Measurements from ENCODE around the gene AQP11. TPM values are rescaled to one million over a fixed set of nuclear protein-coding genes. Genes with fewer than 3 reads are reported as not detected.
"Not testable (repeated sequence)": the region's sequence is repeated elsewhere in the genome, so short reads cannot be mapped to it uniquely, and the experiment has no call there.

AQP11 gene
- total RNA-seq, 1 donor from 2014 or later: 0.18 TPM

DNA sequence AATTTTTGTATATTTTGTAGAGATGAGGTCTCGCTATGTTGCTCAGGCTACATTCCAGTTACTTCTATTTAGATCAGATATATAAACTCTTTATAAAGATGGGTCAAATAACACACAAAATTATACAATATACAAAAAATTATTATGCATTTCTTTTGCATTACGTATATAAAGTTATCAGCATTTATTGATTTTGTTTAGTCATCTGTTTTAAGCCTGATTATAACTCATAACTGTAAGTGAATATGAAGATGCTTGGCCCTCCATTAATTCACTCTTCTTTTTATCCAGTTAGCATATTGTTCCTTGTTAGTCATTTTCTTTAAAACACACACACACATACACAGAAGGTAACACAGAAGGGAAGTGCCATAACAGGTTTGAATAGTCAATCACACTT, 14.5 kb downstream of the AQP11 start:
- Mint-ChIP-seq H3K36me3 (ENCODE audit: low read depth) (no peaks in the 10 kb centered on the region), H3K4me1 (ENCODE audit: low read depth) (no peaks in the 10 kb centered on the region), H3K27ac (no peak overlapping the region), H3K27me3 (ENCODE audit: insufficient read depth) (no peaks in the 10 kb centered on the region), H3K4me3 (no peak overlapping the region), H3K9me3 (no peaks in the 10 kb centered on the region)
- intact Hi-C loops (cut with micrococcal nuclease): no loop called here
- no peak for DNase-seq (ENCODE audit: low spot score)

DNA sequence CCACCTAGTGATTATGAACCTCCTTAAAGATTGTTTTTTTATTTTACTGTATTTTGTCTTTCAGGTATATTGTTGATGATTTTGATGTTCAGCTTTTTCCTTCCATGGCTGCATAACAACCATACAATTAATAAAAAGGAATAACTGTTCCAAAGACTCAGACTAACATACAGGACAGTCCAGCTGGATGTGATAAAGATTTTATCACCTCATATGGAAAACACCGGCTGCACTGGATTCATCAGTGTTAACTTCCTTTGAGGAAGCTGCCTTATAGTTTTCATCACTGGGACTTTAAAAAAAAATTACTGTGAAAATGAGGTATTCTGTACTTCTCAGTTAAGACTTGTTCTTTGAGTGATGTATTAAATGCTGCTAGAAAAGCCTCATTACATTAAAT, 19.5 kb downstream of the AQP11 start:
- Mint-ChIP-seq H3K4me1 (ENCODE audit: low read depth) (no peaks in the 10 kb centered on the region), H3K27ac (no peak overlapping the region), H3K27me3 (ENCODE audit: insufficient read depth) (no peaks in the 10 kb centered on the region), H3K36me3 (ENCODE audit: low read depth) (peaks cover 11% of the 10 kb centered on the region), H3K4me3 (no peak overlapping the region), H3K9me3 (no peaks in the 10 kb centered on the region)
- intact Hi-C loops (cut with micrococcal nuclease): no loop called here
- DNase-seq (ENCODE audit: low spot score): no peak

DNA sequence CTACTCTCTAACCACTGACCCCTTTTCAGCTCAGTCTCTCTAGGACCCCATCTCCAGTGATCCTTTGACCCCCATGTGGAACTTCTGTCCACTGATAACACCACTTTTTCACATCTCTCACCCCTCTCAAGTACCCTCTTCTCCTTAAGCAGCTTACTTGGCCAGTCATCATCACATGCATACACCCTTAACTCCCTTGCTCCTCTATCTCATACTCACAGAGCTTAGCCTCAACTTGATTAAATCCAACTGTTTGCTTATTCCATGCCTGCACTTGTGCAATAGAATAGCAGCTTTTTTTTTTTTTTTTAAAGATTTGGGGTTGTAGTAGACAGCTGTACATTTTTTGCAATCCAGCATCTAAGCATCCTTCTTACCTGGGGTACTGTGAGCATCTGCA, 22.2 kb downstream of the AQP11 start:
- H3K4me1 Mint-ChIP-seq (ENCODE audit: low read depth): no peaks in the 10 kb centered on the region
- no peaks in the 10 kb centered on the region for H3K27me3 Mint-ChIP-seq (ENCODE audit: insufficient read depth)
- peaks cover 21% of the 10 kb centered on the region for H3K36me3 Mint-ChIP-seq (ENCODE audit: low read depth)
- H3K4me3 Mint-ChIP-seq: no peak overlapping the region
- H3K9me3 Mint-ChIP-seq: no peaks in the 10 kb centered on the region
- DNase-seq (ENCODE audit: low spot score): no peak
- intact Hi-C loops (cut with micrococcal nuclease): loop anchor here (10.0 kb wide), 1 partner anchor 207 kb away; no protein-coding TSS in a partner anchor
- H3K27ac Mint-ChIP-seq: no peak overlapping the region

GRCh38 chr11:77617892-77618291, 28.1 kb downstream of the AQP11 start:
- intact Hi-C loops (cut with micrococcal nuclease): loop anchor here (2.0 to 10.0 kb wide), 2 partner anchors 213 to 425 kb away; no protein-coding TSS in a partner anchor
- Mint-ChIP-seq H3K27me3 (ENCODE audit: insufficient read depth) (no peaks in the 10 kb centered on the region), H3K36me3 (ENCODE audit: low read depth) (peaks cover 45% of the 10 kb centered on the region), H3K9me3 (no peaks in the 10 kb centered on the region), H3K4me3 (no peak overlapping the region), H3K27ac (no peak overlapping the region), H3K4me1 (ENCODE audit: low read depth) (no peaks in the 10 kb centered on the region)
- no peak for DNase-seq (ENCODE audit: low spot score)

GRCh38 chr11:77619576-77620198, 29.9 kb downstream of the AQP11 start:
- H3K27me3 Mint-ChIP-seq (ENCODE audit: insufficient read depth): no peaks in the 10 kb centered on the region
- H3K4me1 Mint-ChIP-seq (ENCODE audit: low read depth): no peaks in the 10 kb centered on the region
- intact Hi-C loops (cut with micrococcal nuclease): loop anchor here (1.0 to 10.0 kb wide), 3 partner anchors 215 to 492 kb away; no protein-coding TSS in a partner anchor
- no peak overlapping the region for H3K4me3 Mint-ChIP-seq
- H3K27ac Mint-ChIP-seq: no peak overlapping the region
- H3K9me3 Mint-ChIP-seq: no peaks in the 10 kb centered on the region
- peaks cover 47% of the 10 kb centered on the region for H3K36me3 Mint-ChIP-seq (ENCODE audit: low read depth)
- DNase-seq (ENCODE audit: low spot score): peak; percentile 5

- no peak overlapping the region for H3K4me3 Mint-ChIP-seq
Measured at GRCh38 chr11:77630157-77630710, 40.5 kb downstream of the AQP11 start.

DNA sequence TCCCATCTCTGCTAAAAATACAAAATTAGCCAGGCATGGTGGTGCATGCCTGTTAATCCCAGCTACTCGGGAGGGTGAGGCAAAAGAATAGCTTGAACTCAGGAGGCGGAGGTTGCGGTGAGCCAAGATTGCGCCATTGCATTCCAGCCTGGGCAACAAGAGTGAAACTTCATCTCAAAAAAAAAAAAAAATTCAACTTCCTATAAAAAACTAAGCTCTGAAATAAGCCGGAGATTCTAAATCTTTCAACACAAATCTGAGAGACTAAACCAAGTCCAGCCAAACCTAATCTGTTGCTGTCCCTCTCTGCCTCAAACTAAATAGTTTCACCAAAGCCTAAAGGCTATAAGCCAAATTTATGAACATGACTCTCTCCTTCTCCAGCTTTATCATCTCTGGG, 44.2 kb downstream of the AQP11 start:
- DNase-seq (ENCODE audit: low spot score); H3K27me3 Mint-ChIP-seq (ENCODE audit: insufficient read depth); intact Hi-C loops (cut with micrococcal nuclease); H3K9me3 Mint-ChIP-seq; H3K4me3 Mint-ChIP-seq; H3K27ac Mint-ChIP-seq: not testable (repeated sequence)
- Mint-ChIP-seq H3K36me3 (ENCODE audit: low read depth) (peaks cover 29% of the 10 kb centered on the region), H3K4me1 (ENCODE audit: low read depth) (peaks cover 47% of the 10 kb centered on the region)

More at GRCh38 chr11:77630157-77630710, 40.5 kb downstream of the AQP11 start:
- peaks cover 19% of the 10 kb centered on the region for H3K36me3 Mint-ChIP-seq (ENCODE audit: low read depth)
- DNase-seq (ENCODE audit: low spot score): no peak
- H3K9me3 Mint-ChIP-seq: no peaks in the 10 kb centered on the region
- peaks cover 23% of the 10 kb centered on the region for H3K4me1 Mint-ChIP-seq (ENCODE audit: low read depth)
- H3K27me3 Mint-ChIP-seq (ENCODE audit: insufficient read depth): no peaks in the 10 kb centered on the region
- intact Hi-C loops (cut with micrococcal nuclease): no loop called here
- H3K27ac Mint-ChIP-seq: peak overlapping the region; percentile 7

- Mint-ChIP-seq H3K27me3 (ENCODE audit: insufficient read depth) (no peaks in the 10 kb centered on the region), H3K27ac (peak overlapping the region; percentile 95), H3K9me3 (peaks cover 13% of the 10 kb centered on the region), H3K4me1 (ENCODE audit: low read depth) (peaks cover 33% of the 10 kb centered on the region), H3K4me3 (peak overlapping the region; percentile 96), H3K36me3 (ENCODE audit: low read depth) (peaks cover 25% of the 10 kb centered on the region)
- intact Hi-C loops (cut with micrococcal nuclease): loop anchor here (1.0 to 5.0 kb wide), 4 partner anchors 184 to 551 kb away; partner anchors contain the start of genes AAMDC, ALG8, INTS4 and KCTD21
- DNase-seq (ENCODE audit: low spot score): no peak
Measured at GRCh38 chr11:77636731-77637344, 47.1 kb downstream of the AQP11 start.

DNA sequence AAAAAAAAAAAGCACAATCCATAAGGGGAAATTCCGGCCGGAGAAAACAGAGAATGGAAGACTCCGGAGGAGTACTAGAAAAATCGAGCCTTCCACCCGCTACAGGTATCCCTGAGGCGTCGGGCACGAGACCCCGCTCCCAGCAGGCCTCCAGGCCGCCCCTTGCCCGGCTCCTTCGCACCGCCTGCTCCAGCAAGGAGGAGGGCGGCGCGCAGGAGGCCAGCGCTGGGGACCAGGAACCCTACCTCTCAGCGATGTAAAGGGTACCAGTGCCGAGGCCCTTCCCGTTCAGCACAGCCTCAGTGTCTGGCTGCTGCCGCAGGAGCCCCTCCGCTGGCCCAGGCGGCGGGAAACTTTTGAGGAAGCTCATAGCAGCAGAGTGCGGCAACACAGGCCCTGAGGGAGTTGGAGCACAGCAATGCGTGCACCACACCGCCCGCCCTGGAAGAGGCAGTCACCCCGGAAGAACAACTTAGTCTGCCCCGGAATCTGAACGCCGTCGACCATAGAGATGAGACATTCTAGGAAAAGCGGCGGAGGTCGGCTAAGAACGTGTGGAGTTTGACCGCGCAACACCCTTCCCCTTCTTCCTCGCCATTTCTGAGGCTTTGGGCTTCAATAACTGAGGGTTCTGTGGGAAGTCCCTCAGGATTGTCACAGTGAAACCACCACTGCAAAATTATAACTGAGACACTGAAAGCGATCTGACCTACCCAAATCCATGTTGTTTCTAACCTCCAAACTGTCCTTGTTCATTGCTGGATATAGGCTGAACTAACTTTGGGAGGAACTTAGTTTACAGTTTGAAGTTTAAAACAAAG, 47.8 kb downstream of the AQP11 start, which contains the start of gene CLNS1A:
Gene CLNS1A (minus strand): TSS at position 450 of the 821 bp plus-strand sequence. CDS start 80 bp downstream, at position 370.
- H3K36me3 Mint-ChIP-seq (ENCODE audit: low read depth): peaks cover 28% of the 10 kb centered on the region
- peak within 1 kb of the TSS; percentile 95 for H3K27ac Mint-ChIP-seq
- H3K4me3 Mint-ChIP-seq: peak within 1 kb of the TSS; percentile 96
- no peaks in the 10 kb centered on the region for H3K27me3 Mint-ChIP-seq (ENCODE audit: insufficient read depth)
- peaks cover 29% of the 10 kb centered on the region for H3K4me1 Mint-ChIP-seq (ENCODE audit: low read depth)
- intact Hi-C loops (cut with micrococcal nuclease): loop anchor here (1.0 to 5.0 kb wide), 4 partner anchors 184 to 551 kb away; partner anchors contain the start of genes AAMDC, ALG8, INTS4 and KCTD21
- DNase-seq (ENCODE audit: low spot score): peak; percentile 74
- H3K9me3 Mint-ChIP-seq: peaks cover 13% of the 10 kb centered on the region

DNA sequence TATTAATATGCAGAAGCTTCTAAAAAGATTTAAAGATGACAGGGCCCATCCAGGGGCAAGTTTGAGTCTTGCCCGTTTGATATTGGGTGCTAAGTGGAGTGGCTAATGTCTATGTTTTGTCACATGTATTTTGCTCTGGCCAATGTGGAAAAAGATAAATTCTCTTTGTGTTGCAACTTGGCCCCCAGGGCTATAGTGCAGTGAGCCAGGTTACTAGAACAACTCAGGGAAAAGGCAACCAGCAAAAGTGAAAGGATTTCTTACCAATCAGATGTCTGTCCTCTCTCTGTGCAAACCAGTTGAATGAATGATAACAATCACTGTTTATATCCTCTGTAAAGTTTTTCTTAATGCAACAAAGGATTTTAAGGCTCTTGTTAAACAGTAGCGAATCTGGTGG, 52.5 kb downstream of the AQP11 start:
- intact Hi-C loops (cut with micrococcal nuclease): no loop called here
- H3K27ac Mint-ChIP-seq: no peak overlapping the region
- H3K9me3 Mint-ChIP-seq: peaks cover 13% of the 10 kb centered on the region
- H3K27me3 Mint-ChIP-seq (ENCODE audit: insufficient read depth): peaks cover 2% of the 10 kb centered on the region
- no peak overlapping the region for H3K4me3 Mint-ChIP-seq
- peaks cover 13% of the 10 kb centered on the region for H3K4me1 Mint-ChIP-seq (ENCODE audit: low read depth)
- no peak for DNase-seq (ENCODE audit: low spot score)
- peaks cover 11% of the 10 kb centered on the region for H3K36me3 Mint-ChIP-seq (ENCODE audit: low read depth)

- peaks cover 5% of the 10 kb centered on the region for H3K9me3 Mint-ChIP-seq
- no peak overlapping the region for H3K27ac Mint-ChIP-seq
- peaks cover 3% of the 10 kb centered on the region for H3K36me3 Mint-ChIP-seq (ENCODE audit: low read depth)
- DNase-seq (ENCODE audit: low spot score): no peak
- H3K27me3 Mint-ChIP-seq (ENCODE audit: insufficient read depth): peaks cover 2% of the 10 kb centered on the region
- intact Hi-C loops (cut with micrococcal nuclease): no loop called here
- H3K4me3 Mint-ChIP-seq: no peak overlapping the region
- H3K4me1 Mint-ChIP-seq (ENCODE audit: low read depth): peaks cover 6% of the 10 kb centered on the region
Measured at GRCh38 chr11:77644887-77645286, 55.1 kb downstream of the AQP11 start.

- intact Hi-C loops (cut with micrococcal nuclease): no loop called here
- no peaks in the 10 kb centered on the region for H3K36me3 Mint-ChIP-seq (ENCODE audit: low read depth)
- H3K9me3 Mint-ChIP-seq: no peaks in the 10 kb centered on the region
- H3K27me3 Mint-ChIP-seq (ENCODE audit: insufficient read depth): peaks cover 2% of the 10 kb centered on the region
- no peak overlapping the region for H3K4me3 Mint-ChIP-seq
- no peak overlapping the region for H3K27ac Mint-ChIP-seq
- peaks cover 6% of the 10 kb centered on the region for H3K4me1 Mint-ChIP-seq (ENCODE audit: low read depth)
- no peak for DNase-seq (ENCODE audit: low spot score)
Measured at GRCh38 chr11:77647654-77648305, 58.0 kb downstream of the AQP11 start.

Measured in activated T-helper 1 cell treated with anti-CD3 and anti-CD28 coated beads, Interleukin-12 subunit alpha, Interleukin-12 subunit beta, Interleukin-2, Interleukin-4 antibody, amounts not matched to agents 30 ng/mL and 10 ng/mL and 1 ng/mL, durations not matched to agents 14 hours and 24 hours and 36 hours (primary cell).